Ovary (tissue), 9 donors: Measurements from ENCODE around the gene TTC3. TPM values are rescaled to one million over a fixed set of nuclear protein-coding genes. Genes with fewer than 3 reads are reported as not detected.

ENCODE experiments used
- DNase-seq, 5 donors: peaks; one replicate each; pipeline ENCODE4 v3.0.0-alpha.2; 2019 to 2020
- H3K27ac ChIP-seq, 2 donors: fragments of 200-600 bp; one replicate each; pipeline versions ENCODE4 v1.5.1 to v1.8.0; 2019 to 2022
- H3K27me3 ChIP-seq: fragments of 200-600 bp; one replicate; pipeline ENCODE4 v1.8.0; 2022
- H3K36me3 ChIP-seq: fragments of 200-600 bp; sonication (generic); one replicate; pipeline ENCODE4 v1.5.1; 2019
- H3K4me1 ChIP-seq: one replicate; pipeline ENCODE4 v1.8.1; 2013; ENCODE audit warnings: mild to moderate bottlenecking, moderate library complexity; ENCODE audit not compliant: insufficient read depth
- H3K4me3 ChIP-seq: fragments of 200-600 bp; sonication (generic); one replicate; pipeline ENCODE4 v1.5.1; 2017
- H3K9me3 ChIP-seq, 2 donors: fragments of 200-600 bp in 1 of 2; sonication (generic) in 1 of 2; one replicate each; pipeline versions ENCODE4 v1.5.1 to v1.8.1; 2013 to 2019; ENCODE audit warnings: mild to moderate bottlenecking in 1 of 2, moderate library complexity in 1 of 2
- CTCF ChIP-seq, 3 donors: fragments of 450-650 bp in 2 of 3; fragments of 200-600 bp in 1 of 3; IDR thresholded peaks; one replicate each; pipeline versions ENCODE4 v1.5.1 to v1.8.0; 2016 to 2022; ENCODE audit warnings: antibody characterized with exemption in 3 of 3, mild to moderate bottlenecking in 1 of 3
- EP300 ChIP-seq: sonication (generic); formaldehyde crosslinking; IDR thresholded peaks from one replicate; pipeline ENCODE4 v1.6.1; 2017; ENCODE audit warnings: antibody characterized with exemption
- POLR2A ChIP-seq: fragments of 450-650 bp; IDR thresholded peaks from one replicate; pipeline ENCODE4 v1.6.1; 2017; ENCODE audit warnings: antibody characterized with exemption, mild to moderate bottlenecking, moderate library complexity
- WGBS, 3 donors: extraction: QIAGEN DNeasy Blood & Tissue Kit in 1 of 3; methylation state at CpG; one replicate each; pipeline versions ENCODE4 v1.1.5 to v1.1.7; 2013 to 2017; 5-methylcytosine and 5-hydroxymethylcytosine counted together
- intact Hi-C, 4 donors: fragments of 100-400 bp; cut with DNase I; formaldehyde crosslinking; loops; one replicate each; pipeline versions ENCODE4 v1.11.0 to v1.15.1; 2022 to 2023
- polyA plus RNA-seq, 2 donors: library from polyadenylated mRNA; stranded (reverse); fragments of 200-250 nt in 1 of 2; fragments of 350-450 nt in 1 of 2; fragmentation: Illumina TruSeq in 1 of 2; extraction: RNeasy Lipid Tissue Mini Kit (QIAGEN cat#74804) in 1 of 2; gene quantifications; one replicate each; pipeline ENCODE4 v1.2.3, GENCODE V29; 2013 to 2014
- total RNA-seq, 7 donors: library from RNA; depleted of rRNA in 2 of 7; stranded (reverse); fragments of >200 nt in 2 of 7; fragmentation: NEBNext Ultra II Directional in 3 of 7; extraction: Animal tissue kit (Norgen Biotek cat#: 25700) in 3 of 7; gene quantifications; one replicate each; pipeline versions ENCODE4 v1.1.0 to v1.2.4, GENCODE V29; 2016 to 2023
- donor health status: DM: no; HTN: no; CAD: no; lungs with moderate emphysema.
- donor health status: DM: no; HTN: no; CAD: no.
- donor health status: Bipolar disorder and iron deficiency.
- donor health status: DM: yes; HTN: yes; CAD: no.
- donor health status: DM: no; HTN: no; CAD: no.
- donor health status: DM: yes; HTN: yes; CAD: no.

The TTC3 gene
- total and polyA plus RNA-seq, 9 donors = 58.2 to 192 (median 155) TPM

GRCh38 chr21:37145635-37146111 is 72.6 kb downstream of the TTC3 start:
- no peak overlapping the region for H3K4me3 ChIP-seq
- no peak overlapping the region for H3K27ac ChIP-seq
- H3K4me1 ChIP-seq = no peaks in the 10 kb centered on the region
- H3K36me3 ChIP-seq = no peaks in the 10 kb centered on the region
- no peak for DNase-seq
- TF ChIP-seq EP300 (no peak), CTCF (IDR thresholded peaks at IDR 0.05) (no peak), POLR2A (no peak)
- H3K9me3 ChIP-seq = no peaks in the 10 kb centered on the region
- H3K27me3 ChIP-seq = no peaks in the 10 kb centered on the region
- intact Hi-C loops = no loop called here
- 78 to 87% (median 81%) methylated on average over 4 of the region's 4 CpGs for WGBS, 3 donors

- TF ChIP-seq POLR2A (no peak), EP300 (no peak), CTCF (IDR thresholded peaks at IDR 0.05) (no peak)
- Histone ChIP-seq H3K27me3 (no peaks in the 10 kb centered on the region), H3K4me3 (no peak overlapping the region), H3K9me3 (no peaks in the 10 kb centered on the region), H3K27ac (no peak overlapping the region), H3K36me3 (no peaks in the 10 kb centered on the region), H3K4me1 (no peaks in the 10 kb centered on the region)
- 77 to 84% (median 81%) methylated on average over 8 of the region's 8 CpGs for WGBS, 3 donors
- intact Hi-C loops = no loop called here
- DNase-seq = no peak
Measured at GRCh38 chr21:37146320-37147235, 73.5 kb downstream of the TTC3 start.

GRCh38 chr21:37149411-37149810 is 76.4 kb downstream of the TTC3 start:
- no peaks in the 10 kb centered on the region for H3K27me3 ChIP-seq
- intact Hi-C loops = no loop called here
- H3K9me3 ChIP-seq = no peaks in the 10 kb centered on the region
- DNase-seq = no peak
- no peaks in the 10 kb centered on the region for H3K36me3 ChIP-seq
- no peak overlapping the region for H3K4me3 ChIP-seq
- no peak overlapping the region for H3K27ac ChIP-seq
- no peak for TF ChIP-seq EP300
- TF ChIP-seq POLR2A = no peak
- no peak for TF ChIP-seq CTCF (IDR thresholded peaks at IDR 0.05)
- H3K4me1 ChIP-seq = no peaks in the 10 kb centered on the region

- H3K36me3 ChIP-seq = no peaks in the 10 kb centered on the region
- H3K27me3 ChIP-seq = no peaks in the 10 kb centered on the region
- no peaks in the 10 kb centered on the region for H3K9me3 ChIP-seq
- peak in 2 of 5 donors; percentile 18 to 39 for DNase-seq
- no peak for TF ChIP-seq EP300
- no peak for TF ChIP-seq POLR2A
- no peak for TF ChIP-seq CTCF (IDR thresholded peaks at IDR 0.05)
- H3K27ac ChIP-seq = peak overlapping the region in 1 of 2 donors; percentile 15
- H3K4me3 ChIP-seq = no peak overlapping the region
- whole genome bisulfite sequencing, 3 donors = 42 to 57% (median 53%) methylated on average over 4 of the region's 4 CpGs
- intact Hi-C loops = no loop called here
- no peaks in the 10 kb centered on the region for H3K4me1 ChIP-seq
Measured at GRCh38 chr21:37153196-37153934, 80.3 kb downstream of the TTC3 start.
